B cell (primary cell): Measurements from ENCODE around the gene MUC4. TPM values are rescaled to one million over a fixed set of nuclear protein-coding genes. Genes with fewer than 3 reads are reported as not detected.
"Not testable (repeated sequence)": the region's sequence is repeated elsewhere in the genome, so short reads cannot be mapped to it uniquely, and the experiment has no call there.

ENCODE experiments used
- ATAC-seq: fragments of 200-7000 bp; cut with Tn5 transposase; one replicate; pipeline ENCODE4 v1.10.0; 2021; ENCODE audit warnings: low read depth, mild to moderate bottlenecking, moderate number of reproducible peaks, moderate library complexity
- CTCF ChIA-PET: fragments of 350-600 bp; sonication (Branson Sonifier 250); formaldehyde crosslinking; loops from one replicate; lab custom pipeline; 2021; ENCODE audit warnings: antibody characterized with exemption, inconsistent platforms; lab: Charles Lee
- POLR2A ChIA-PET: fragments of 350-600 bp; sonication (Branson Sonifier 250); formaldehyde crosslinking; loops from one replicate; lab custom pipeline; 2021; ENCODE audit warnings: antibody characterized with exemption; lab: Charles Lee
- DNase-seq: peaks from one replicate; pipeline ENCODE4 v3.0.0; 2013
- H2AFZ ChIP-seq: 2 replicates; pipeline ENCODE4 v1.6.1; 2012; ENCODE audit warnings: mild to moderate bottlenecking, low read depth, low read length; ENCODE audit not compliant: insufficient read depth, poor library complexity, severe bottlenecking
- H3K27ac ChIP-seq, 2 donors: 1 replicate in 1 of 2; 2 replicates in 1 of 2; pipeline ENCODE4 v1.5.1; 2012 to 2013; ENCODE audit warnings: low read length in 2 of 2, mild to moderate bottlenecking in 2 of 2, moderate library complexity in 1 of 2
- H3K27me3 ChIP-seq, 4 experiments: fragments of 200-600 bp in 1 of 4; sonication (generic) in 1 of 4; replicated peaks in 1 of 4; 1 replicate in 2 of 4; 2 replicates in 2 of 4; pipeline versions ENCODE4 v1.6.1 to v1.7.0; 2013 to 2016; ENCODE audit warnings: low read length in 3 of 4, mild to moderate bottlenecking in 2 of 4, mixed read lengths in 1 of 4, moderate library complexity in 1 of 4; ENCODE audit not compliant: insufficient read depth in 4 of 4, control insufficient read depth in 3 of 4; ENCODE audit errors: control extremely low read depth in 1 of 4
- H3K36me3 ChIP-seq, 2 experiments: replicated peaks in 1 of 2; 1 replicate in 1 of 2; 2 replicates in 1 of 2; pipeline versions ENCODE4 v1.6.1 to v1.7.1; 2013; ENCODE audit warnings: low read length in 1 of 2; ENCODE audit not compliant: insufficient read depth in 2 of 2, control insufficient read depth in 1 of 2; ENCODE audit errors: control extremely low read depth in 1 of 2, extremely low read depth in 1 of 2
- H3K4me1 ChIP-seq, 2 donors: fragments of 200-600 bp in 1 of 2; sonication (generic) in 1 of 2; 1 replicate in 1 of 2; 2 replicates in 1 of 2; pipeline versions ENCODE4 v1.5.1 to v1.6.1; 2013 to 2017; ENCODE audit warnings: low read length in 2 of 2; ENCODE audit not compliant: control insufficient read depth in 2 of 2, insufficient read depth in 2 of 2
- H3K4me2 ChIP-seq: replicated peaks from 2 replicates; pipeline ENCODE3; 2012; ENCODE audit warnings: mild to moderate bottlenecking, low read depth, low read length; ENCODE audit not compliant: poor library complexity, severe bottlenecking
- H3K4me3 ChIP-seq, 5 experiments: fragments of 200-600 bp in 1 of 5; sonication (generic) in 1 of 5; 1 replicate in 3 of 5; 2 replicates in 2 of 5; pipeline versions ENCODE4 v1.5.1 to v1.7.0; 2011 to 2016; ENCODE audit warnings: low read length in 4 of 5, mild to moderate bottlenecking in 4 of 5, low read depth in 2 of 5, control low read depth in 1 of 5, moderate library complexity in 1 of 5; ENCODE audit not compliant: insufficient read depth in 1 of 5; ENCODE audit errors: control extremely low read depth in 1 of 5, extremely low read depth in 1 of 5
- H3K79me2 ChIP-seq: fragments of 200-600 bp; sonication (generic); one replicate; pipeline ENCODE4 v1.6.0; 2016; ENCODE audit warnings: low read length; ENCODE audit not compliant: control insufficient read depth, insufficient read depth
- H3K9ac ChIP-seq: fragments of 200-600 bp; sonication (generic); 2 replicates; pipeline ENCODE4 v1.6.1; 2017; ENCODE audit warnings: mild to moderate bottlenecking, low read length, moderate library complexity
- H3K9me3 ChIP-seq, 3 donors: one replicate each; pipeline versions ENCODE4 v1.6.1 to v1.7.1; 2013; ENCODE audit warnings: low read length in 2 of 3; ENCODE audit not compliant: control insufficient read depth in 2 of 3, insufficient read depth in 1 of 3; ENCODE audit errors: control extremely low read depth in 1 of 3
- H4K20me1 ChIP-seq: 2 replicates; pipeline ENCODE4 v1.6.0; 2012; ENCODE audit warnings: mild to moderate bottlenecking, low read length; ENCODE audit not compliant: insufficient read depth, control insufficient read depth, poor library complexity, severe bottlenecking
- H3K27ac Mint-ChIP-seq: one replicate; pipeline ENCODE4 v1.8.0; 2021; ENCODE audit warnings: mixed read lengths
- H3K27me3 Mint-ChIP-seq: one replicate; pipeline ENCODE4 v1.8.0; 2021; ENCODE audit warnings: mixed read lengths
- H3K4me1 Mint-ChIP-seq: one replicate; pipeline ENCODE4 v1.8.0; 2021; ENCODE audit warnings: mixed read lengths
- H3K4me3 Mint-ChIP-seq: one replicate; pipeline ENCODE4 v1.8.0; 2021; ENCODE audit warnings: mixed read lengths
- H3K9me3 Mint-ChIP-seq: one replicate; pipeline ENCODE4 v1.8.0; 2022; ENCODE audit warnings: mixed read lengths; ENCODE audit not compliant: insufficient read depth
- EZH2 ChIP-seq: IDR thresholded peaks from 2 replicates; pipeline ENCODE4 v1.6.1; 2012; ENCODE audit warnings: borderline replicate concordance, low read depth, mild to moderate bottlenecking, moderate library complexity, low read length; ENCODE audit not compliant: insufficient read depth, poor library complexity, severe bottlenecking
- WGBS: methylation state at CpG from one replicate; pipeline ENCODE4 v1.1.5; 2013; ENCODE audit warnings: missing lambda C conversion rate; ENCODE audit not compliant: insufficient coverage; 5-methylcytosine and 5-hydroxymethylcytosine counted together
- intact Hi-C: fragments of 100-400 bp; cut with micrococcal nuclease; formaldehyde crosslinking; loops from one replicate; pipeline ENCODE4 v1.10.0; 2022
- polyA plus RNA-seq: library from polyadenylated mRNA; depleted of rRNA; stranded (reverse); fragments of >200 nt; gene quantifications from 2 replicates; pipeline ENCODE4 v1.2.3, GENCODE V29; 2012
- total RNA-seq, 2 donors: library from RNA; stranded (reverse); fragments of 120-200 nt in 1 of 2; gene quantifications; 1 replicate in 1 of 2; 2 replicates in 1 of 2; pipeline versions ENCODE4 v1.2.3 to v1.2.4, GENCODE V29; 2013 to 2022
- TF ChIP-seq, protein P1 (sequence below): fragments of 200-600 bp; IDR thresholded peaks from one replicate; pipeline ENCODE4 v1.8.0; 2022; ENCODE audit warnings: antibody characterized with exemption, mild to moderate bottlenecking

Gene MUC4
- total and polyA plus RNA-seq, 2 donors (not counting 1 experiment from before 2014, with no cell fraction given) = 0.22 to 1.2 TPM

DNA sequence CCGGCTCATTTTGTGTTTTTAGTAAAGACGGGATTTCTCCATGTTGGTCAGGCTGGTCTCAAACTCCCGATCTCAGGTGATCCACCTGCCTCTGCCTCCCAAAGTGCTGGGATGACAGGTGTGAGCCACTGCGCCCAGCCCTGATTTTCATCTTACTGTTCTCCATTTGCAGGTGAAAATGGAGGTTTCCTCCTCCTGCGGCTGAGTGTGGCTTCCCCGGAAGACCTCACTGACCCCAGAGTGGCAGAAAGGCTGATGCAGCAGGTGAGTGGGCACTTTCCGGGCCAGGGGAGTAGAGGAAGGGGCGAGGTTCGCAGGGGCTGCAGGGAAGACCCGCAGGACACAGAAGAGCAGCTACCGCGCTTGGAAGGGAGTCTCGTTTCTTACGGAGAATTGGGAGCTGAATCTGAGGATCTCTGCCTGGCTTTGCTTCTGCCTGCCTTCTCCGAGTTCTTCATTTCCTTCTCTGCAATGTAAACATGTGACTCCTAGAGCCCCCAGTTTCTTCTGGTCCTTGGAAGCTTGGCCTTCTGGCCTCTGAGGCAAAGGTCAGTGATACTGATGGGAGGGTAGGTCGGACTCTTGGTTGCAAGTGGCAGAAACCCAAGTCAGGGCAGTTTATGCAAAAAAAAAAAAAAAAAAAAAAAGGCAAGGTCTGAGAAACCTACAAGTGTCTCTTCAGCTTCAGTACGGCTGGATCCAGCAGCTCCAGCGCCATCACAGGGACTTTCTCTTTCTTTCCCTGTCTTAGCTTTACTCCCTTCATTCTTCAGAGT, 82.1 kb downstream of the MUC4 start:
- POLR2A ChIA-PET = no interaction called here
- H3K27ac ChIP-seq = no peak overlapping the region

DNA sequence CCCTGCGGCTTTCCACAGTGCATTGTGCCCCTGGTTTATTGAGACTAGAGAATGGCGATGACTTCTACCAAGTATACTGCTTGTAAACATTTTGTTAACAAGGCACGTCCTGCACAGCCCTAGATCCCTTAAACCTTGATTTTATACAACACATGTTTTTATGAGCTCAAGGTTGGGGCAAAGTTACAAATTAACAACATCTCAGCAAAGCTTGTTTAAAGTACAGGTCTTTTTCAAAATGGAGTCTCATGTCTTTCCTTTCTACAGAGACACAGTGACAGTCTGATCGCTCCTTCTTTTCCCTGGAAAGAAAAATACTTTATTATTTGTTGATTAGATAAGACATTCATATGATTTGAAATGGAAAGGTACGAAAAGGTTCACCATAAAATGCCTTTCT, 82.9 kb downstream of the MUC4 start:
- H3K79me2 ChIP-seq, H3K27ac Mint-ChIP-seq, intact Hi-C loops, H3K36me3 ChIP-seq, H3K9me3 Mint-ChIP-seq, H3K27ac ChIP-seq, H3K4me1 ChIP-seq, ATAC-seq, DNase-seq, H3K4me3 Mint-ChIP-seq, H4K20me1 ChIP-seq, CTCF ChIA-PET, H3K4me1 Mint-ChIP-seq, H3K27me3 ChIP-seq, H3K9ac ChIP-seq, H2AFZ ChIP-seq, H3K4me2 ChIP-seq, H3K4me3 ChIP-seq, POLR2A ChIA-PET, H3K9me3 ChIP-seq: not testable (repeated sequence)
- 100% methylated on average over 1 of the region's 5 CpGs for WGBS
- H3K27me3 Mint-ChIP-seq = peaks cover 21% of the 10 kb centered on the region

More for the DNA sequence above, 82.1 kb downstream of the MUC4 start:
- no peak overlapping the region for H3K9ac ChIP-seq
- DNase-seq = no peak
- H3K27me3 ChIP-seq = no peaks in the 10 kb centered on the region
- no peak overlapping the region for H3K4me3 ChIP-seq
- no peak for TF ChIP-seq EZH2
- TF ChIP-seq, protein P1, sequence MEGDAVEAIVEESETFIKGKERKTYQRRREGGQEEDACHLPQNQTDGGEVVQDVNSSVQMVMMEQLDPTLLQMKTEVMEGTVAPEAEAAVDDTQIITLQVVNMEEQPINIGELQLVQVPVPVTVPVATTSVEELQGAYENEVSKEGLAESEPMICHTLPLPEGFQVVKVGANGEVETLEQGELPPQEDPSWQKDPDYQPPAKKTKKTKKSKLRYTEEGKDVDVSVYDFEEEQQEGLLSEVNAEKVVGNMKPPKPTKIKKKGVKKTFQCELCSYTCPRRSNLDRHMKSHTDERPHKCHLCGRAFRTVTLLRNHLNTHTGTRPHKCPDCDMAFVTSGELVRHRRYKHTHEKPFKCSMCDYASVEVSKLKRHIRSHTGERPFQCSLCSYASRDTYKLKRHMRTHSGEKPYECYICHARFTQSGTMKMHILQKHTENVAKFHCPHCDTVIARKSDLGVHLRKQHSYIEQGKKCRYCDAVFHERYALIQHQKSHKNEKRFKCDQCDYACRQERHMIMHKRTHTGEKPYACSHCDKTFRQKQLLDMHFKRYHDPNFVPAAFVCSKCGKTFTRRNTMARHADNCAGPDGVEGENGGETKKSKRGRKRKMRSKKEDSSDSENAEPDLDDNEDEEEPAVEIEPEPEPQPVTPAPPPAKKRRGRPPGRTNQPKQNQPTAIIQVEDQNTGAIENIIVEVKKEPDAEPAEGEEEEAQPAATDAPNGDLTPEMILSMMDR = no peak
- Mint-ChIP-seq H3K27ac (no peak overlapping the region), H3K9me3 (no peaks in the 10 kb centered on the region), H3K4me1 (peaks cover 9% of the 10 kb centered on the region), H3K4me3 (no peak overlapping the region), H3K27me3 (peaks cover 21% of the 10 kb centered on the region)
- H3K36me3 ChIP-seq = no peaks in the 10 kb centered on the region
- no peak overlapping the region for H2AFZ ChIP-seq
- H4K20me1 ChIP-seq = no peaks in the 10 kb centered on the region
- WGBS = 95% methylated on average over 18 of the region's 18 CpGs
- intact Hi-C loops = loop anchor here (1.0 kb wide), 1 partner anchor 15 kb away; no protein-coding TSS in a partner anchor
- CTCF ChIA-PET = no interaction called here
- H3K9me3 ChIP-seq = no peaks in the 10 kb centered on the region
- H3K4me1 ChIP-seq = peaks cover 0 to 7% of the 10 kb centered on the region in 2 donors
- H3K4me2 ChIP-seq = no peak overlapping the region
- no peaks in the 10 kb centered on the region for H3K79me2 ChIP-seq
- ATAC-seq = no peak
